C4-2B (cell line): Measurements from ENCODE around the gene MAST1.

Experiments used
- H3K27ac ChIP-seq: fragments of 450-650 bp; 2 replicates; pipeline ENCODE4 v1.5.1; 2017
- ZFX ChIP-seq: fragments of 450-650 bp; IDR thresholded peaks from 2 replicates; pipeline ENCODE4 v1.6.1; 2017
- TF ChIP-seq, protein P1 (sequence below): fragments of 450-650 bp; conservative IDR thresholded peaks from 2 replicates; pipeline ENCODE4 v1.5.1; 2017; ENCODE audit warnings: mild to moderate bottlenecking

The MAST1 gene

DNA sequence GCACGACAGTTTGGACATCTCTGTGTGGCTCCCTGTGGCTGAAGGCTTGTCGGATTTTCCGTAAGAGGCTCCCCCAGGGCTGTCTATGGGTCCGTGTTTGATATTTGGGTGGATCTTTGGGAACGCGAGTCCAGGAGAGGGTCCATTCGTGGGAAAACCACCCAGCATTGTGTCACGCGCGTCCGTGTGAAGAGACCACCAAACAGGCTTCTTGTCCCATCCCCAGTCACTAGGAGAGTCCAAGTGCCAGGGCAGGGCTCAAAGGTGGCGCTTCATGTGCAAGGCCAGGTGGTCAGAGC lies 46.3 kb downstream of the MAST1 start:
- TF ChIP-seq ZFX, result no peak
- TF ChIP-seq, protein P1, sequence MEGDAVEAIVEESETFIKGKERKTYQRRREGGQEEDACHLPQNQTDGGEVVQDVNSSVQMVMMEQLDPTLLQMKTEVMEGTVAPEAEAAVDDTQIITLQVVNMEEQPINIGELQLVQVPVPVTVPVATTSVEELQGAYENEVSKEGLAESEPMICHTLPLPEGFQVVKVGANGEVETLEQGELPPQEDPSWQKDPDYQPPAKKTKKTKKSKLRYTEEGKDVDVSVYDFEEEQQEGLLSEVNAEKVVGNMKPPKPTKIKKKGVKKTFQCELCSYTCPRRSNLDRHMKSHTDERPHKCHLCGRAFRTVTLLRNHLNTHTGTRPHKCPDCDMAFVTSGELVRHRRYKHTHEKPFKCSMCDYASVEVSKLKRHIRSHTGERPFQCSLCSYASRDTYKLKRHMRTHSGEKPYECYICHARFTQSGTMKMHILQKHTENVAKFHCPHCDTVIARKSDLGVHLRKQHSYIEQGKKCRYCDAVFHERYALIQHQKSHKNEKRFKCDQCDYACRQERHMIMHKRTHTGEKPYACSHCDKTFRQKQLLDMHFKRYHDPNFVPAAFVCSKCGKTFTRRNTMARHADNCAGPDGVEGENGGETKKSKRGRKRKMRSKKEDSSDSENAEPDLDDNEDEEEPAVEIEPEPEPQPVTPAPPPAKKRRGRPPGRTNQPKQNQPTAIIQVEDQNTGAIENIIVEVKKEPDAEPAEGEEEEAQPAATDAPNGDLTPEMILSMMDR, result no peak
- peak overlapping the region; percentile 64 for H3K27ac ChIP-seq

DNA sequence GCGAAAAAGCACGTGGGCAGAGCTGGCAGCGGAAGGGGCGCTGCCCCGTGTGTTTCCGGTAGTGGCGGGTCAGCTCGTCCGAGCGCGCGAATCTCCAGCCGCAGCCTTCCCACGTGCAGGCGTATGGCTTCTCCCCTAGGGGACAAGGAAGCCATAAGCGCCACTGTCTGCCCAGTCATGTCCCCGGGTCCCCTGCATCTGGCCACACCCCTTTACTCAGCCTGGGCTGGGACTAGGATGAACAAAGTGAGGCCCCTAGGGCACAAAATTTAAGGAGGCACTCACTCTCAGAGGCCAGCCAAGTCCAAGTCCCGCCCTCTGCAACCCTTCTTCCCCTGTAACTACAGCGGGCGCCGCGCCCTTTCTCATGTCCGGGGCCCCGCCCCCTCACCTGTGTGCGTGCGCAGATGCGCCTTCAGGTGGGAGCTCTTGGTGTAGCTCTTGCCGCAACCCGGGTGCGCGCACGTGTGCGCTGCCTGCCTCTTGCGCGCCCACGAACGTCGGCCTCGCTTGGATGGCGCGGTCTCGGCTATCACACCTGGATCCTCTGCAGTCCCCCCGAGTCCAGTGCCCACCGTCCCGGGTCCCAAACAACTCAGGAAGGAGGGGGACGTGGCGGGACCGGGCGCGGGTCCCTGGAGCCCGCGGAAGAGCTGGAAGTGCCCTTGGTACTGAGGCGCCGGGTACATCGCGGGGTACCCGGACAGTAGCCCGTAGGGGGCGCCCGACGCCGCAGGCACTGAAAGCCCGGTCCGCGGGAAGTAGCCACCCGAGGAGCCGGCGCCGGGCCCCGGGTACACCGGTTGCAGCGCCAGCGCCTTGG lies 46.8 kb downstream of the MAST1 start:
- H3K27ac ChIP-seq, result peak overlapping the region; percentile 64
- peak; percentile 49; the same call in 1 of the 2 replicates for TF ChIP-seq ZFX
- TF ChIP-seq, protein P1, result peak; percentile 92

DNA sequence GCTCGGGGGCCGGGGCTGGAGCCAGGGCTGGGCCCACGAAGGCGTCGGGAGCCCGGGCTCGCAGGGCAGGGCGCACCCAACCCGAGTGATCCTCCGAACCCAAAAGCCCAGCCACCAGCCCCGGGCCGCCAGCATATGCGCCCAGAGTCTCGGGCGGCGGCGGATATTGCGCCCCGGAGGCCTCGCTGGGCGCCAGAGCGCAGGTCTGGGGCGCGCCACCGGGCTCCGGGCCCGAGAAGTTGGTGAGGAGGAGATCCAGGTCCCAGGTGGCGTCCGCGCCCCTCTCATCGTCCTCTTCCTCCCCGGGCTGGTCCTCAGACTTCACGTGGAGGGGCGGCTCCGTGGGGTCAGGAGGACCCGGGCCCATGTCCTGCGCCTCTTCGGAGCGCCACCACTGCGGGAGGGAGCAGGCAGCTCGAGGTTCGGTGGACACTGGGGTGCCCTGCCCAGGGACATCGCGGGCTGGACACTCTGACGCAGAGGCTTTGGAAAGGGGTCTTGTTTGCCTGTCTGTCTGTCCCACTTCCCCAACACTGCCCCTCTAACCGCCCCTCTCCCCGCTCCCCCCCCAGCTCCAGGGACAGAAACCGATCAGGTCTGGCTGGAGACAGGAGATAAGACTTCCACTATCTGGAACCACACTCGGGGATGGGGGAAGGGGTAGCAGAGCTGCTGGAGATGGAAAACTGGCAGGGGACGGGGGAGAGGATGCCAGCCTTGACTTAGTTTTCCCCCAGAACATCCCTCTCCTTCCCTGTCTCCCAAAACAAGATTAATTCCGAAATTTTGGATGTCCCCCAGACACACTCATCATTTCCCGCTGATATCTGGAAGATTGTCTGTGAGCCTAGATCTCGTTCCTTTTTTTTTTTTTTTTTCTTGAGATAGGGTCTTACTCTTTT lies 47.7 kb downstream of the MAST1 start:
- peak overlapping the region; percentile 64 for H3K27ac ChIP-seq
- TF ChIP-seq ZFX, result no peak
- TF ChIP-seq, protein P1, result peak; percentile 70; the same call in 1 of the 2 replicates

DNA sequence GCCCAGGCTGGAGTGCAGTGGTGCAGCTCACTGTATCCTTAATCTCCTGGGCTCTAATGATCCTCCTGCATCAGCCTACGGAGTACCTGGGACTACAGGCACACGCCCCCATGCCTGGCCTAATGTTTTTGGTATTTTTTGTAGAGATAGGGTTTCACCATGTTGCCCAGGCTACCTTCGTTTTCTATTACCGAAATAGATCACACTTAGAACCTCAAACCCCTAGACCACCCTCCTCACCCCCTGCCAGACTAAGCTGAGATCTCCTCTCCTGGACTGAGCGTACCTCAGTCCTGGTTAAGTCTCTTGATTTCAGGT lies 48.3 kb downstream of the MAST1 start:
- H3K27ac ChIP-seq, result no peak overlapping the region
- no peak for TF ChIP-seq ZFX
- TF ChIP-seq, protein P1, result no peak

DNA sequence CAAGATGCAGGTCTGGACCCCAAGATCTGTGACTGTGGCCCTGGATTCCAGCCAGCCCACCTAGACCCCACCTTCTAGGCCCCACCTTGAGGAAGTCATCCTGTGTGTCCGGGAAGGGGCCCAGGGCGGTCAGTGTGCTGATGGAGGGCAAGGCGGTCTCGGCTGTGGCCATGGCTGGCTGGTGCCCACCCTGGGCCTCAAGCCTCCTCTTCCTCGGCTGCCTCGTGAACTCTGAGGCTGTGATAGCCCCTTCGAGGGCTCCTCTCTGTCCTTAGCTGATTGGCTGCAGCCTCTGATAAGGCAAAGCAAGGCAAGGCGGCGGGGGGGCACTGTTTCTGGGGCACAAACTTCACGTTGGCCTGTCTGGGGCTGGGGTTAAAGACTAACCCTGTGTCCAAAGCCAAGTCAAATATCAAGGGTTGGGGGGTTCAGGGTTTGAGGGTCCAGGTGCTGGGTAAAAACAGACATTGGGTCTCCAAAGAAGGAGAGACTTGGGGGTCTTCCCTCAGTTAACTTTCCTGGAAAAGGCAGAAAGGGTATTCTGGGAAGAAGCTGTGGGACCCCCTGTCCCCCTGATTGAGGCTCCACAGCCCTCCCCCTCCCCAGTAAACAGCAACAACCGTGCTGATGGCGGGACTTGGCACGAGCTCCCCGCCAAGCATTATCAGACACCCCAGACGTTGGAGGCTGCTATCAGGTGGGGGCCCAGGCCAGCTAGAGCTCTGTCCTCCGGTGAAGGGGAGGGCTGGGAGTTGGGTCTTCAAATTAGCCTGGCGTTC lies 48.8 kb downstream of the MAST1 start, which contains the start of gene KLF1:
TSS of gene KLF1 (minus strand) at position 233 of the 779 bp plus-strand sequence. CDS start at position 172, 61 bp downstream.
- TF ChIP-seq, protein P1, result no peak
- TF ChIP-seq ZFX, result no peak
- peak within 1 kb of the TSS; percentile 64 for H3K27ac ChIP-seq

DNA sequence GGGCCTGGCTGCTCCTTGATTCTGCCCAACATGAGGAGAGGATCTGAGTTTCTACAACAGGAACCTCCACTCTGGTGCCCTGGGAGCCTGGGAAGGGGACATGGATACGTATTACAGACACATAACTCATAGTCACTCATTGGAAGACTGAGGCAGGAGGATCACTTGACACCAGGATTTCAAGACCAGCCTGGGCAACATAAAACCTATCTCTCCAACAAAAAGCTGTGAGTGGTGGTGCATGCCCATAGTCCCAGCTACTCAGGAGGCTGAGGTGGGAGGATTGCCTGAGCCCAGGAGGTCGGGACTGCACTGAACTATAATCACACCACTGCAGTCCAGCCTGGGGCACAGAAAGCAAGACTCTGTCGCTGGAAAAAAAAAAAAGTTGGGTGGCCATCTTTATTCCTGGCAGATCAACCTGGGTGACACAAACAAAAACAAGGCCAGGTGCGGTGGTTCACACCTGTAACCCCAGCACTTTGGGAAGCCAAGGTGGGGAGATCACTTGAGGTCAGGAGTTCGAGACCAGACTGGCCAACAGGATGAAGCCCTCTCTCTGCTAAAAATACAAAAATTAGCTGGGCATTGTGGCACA lies 49.8 kb downstream of the MAST1 start:
- TF ChIP-seq, protein P1, result no peak
- no peak for TF ChIP-seq ZFX
- no peak overlapping the region for H3K27ac ChIP-seq

DNA sequence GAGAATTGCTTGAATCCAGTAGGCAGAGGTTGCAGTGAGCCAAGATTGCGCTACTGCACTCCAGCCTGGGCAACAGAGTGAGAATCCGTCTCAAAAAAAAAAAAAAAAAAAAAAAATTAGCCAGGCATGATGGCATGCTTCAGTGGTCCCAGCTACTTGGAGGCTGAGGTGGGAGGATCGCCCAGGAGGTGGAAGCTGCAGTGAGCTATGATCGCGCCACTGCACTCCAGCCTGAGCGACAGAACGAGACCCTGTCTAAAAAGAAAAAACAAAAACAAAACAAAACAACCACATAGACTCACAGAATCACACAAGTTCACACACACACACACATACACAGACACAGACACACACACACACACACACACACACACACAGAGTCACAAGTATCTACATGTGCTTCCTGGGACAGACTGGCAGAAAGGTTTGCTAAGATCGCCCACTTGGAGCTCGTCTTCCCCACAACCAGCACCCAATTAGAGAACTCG lies 52.0 kb downstream of the MAST1 start:
- peak overlapping the region; percentile 66 for H3K27ac ChIP-seq
